Endothelial cell of umbilical vein (primary cell): ENCODE data around the gene CD1D. TPM values are rescaled to one million over a fixed set of nuclear protein-coding genes. Genes with fewer than 3 reads are reported as not detected.
"Not testable (repeated sequence)": the region's sequence is repeated elsewhere in the genome, so short reads cannot be mapped to it uniquely, and the experiment has no call there.

Source experiments
- BruUV-seq: library from RNA; stranded (reverse); fragments of 400-500 nt; replicated peaks from 2 replicates; lab custom pipeline; 2021; lab: Mats Ljungman, UMichigan
- CTCF ChIA-PET: fragments of 300-600, 350-600 bp; sonication (Branson Sonifier 250); formaldehyde crosslinking; loops from one replicate; lab custom pipeline; 2021; ENCODE audit warnings: antibody characterized with exemption, inconsistent platforms; lab: Charles Lee
- POLR2A ChIA-PET: fragments of 300-600, 350-600 bp; sonication (Branson Sonifier 250); formaldehyde crosslinking; loops from one replicate; lab custom pipeline; 2021; ENCODE audit warnings: antibody characterized with exemption, inconsistent platforms; lab: Charles Lee
- DNase-seq: peaks from one replicate; pipeline ENCODE4 v3.0.0-alpha.2; 2011; ENCODE audit warnings: low read depth, low spot score
- FAIRE-seq: peaks from 2 replicates; lab custom pipeline; 2011; peaks lifted over from hg19 to GRCh38; lab: Jason Lieb, UNC
- H2AFZ ChIP-seq: 2 replicates; pipeline ENCODE4 v1.6.0; 2012; ENCODE audit warnings: low read depth, low read length, control low read depth, inconsistent platforms
- H3K27ac ChIP-seq: 2 replicates; pipeline ENCODE4 v1.5.1; 2011; ENCODE audit warnings: low read depth, mild to moderate bottlenecking, control low read depth, low read length, moderate library complexity; ENCODE audit not compliant: insufficient read depth
- H3K27me3 ChIP-seq, 2 experiments: 2 replicates each; pipeline versions ENCODE4 v1.6.0 to v1.6.1; 2011; ENCODE audit warnings: low read length in 2 of 2, mixed read lengths in 1 of 2; ENCODE audit not compliant: control insufficient read depth in 2 of 2, insufficient read depth in 2 of 2
- H3K36me3 ChIP-seq, 2 experiments: 2 replicates in 1 of 2; 3 replicates in 1 of 2; pipeline ENCODE4 v1.5.1; 2011; ENCODE audit warnings: low read length in 2 of 2, mild to moderate bottlenecking in 1 of 2, moderate library complexity in 1 of 2; ENCODE audit not compliant: control insufficient read depth in 2 of 2, insufficient read depth in 2 of 2; ENCODE audit errors: extremely low read depth in 1 of 2
- H3K4me1 ChIP-seq: 3 replicates; pipeline ENCODE4 v1.5.1; 2011; ENCODE audit warnings: mild to moderate bottlenecking, low read length; ENCODE audit not compliant: control insufficient read depth, insufficient read depth; ENCODE audit errors: extremely low read depth
- H3K4me2 ChIP-seq: 2 replicates; pipeline ENCODE4 v1.6.1; 2011; ENCODE audit warnings: low read length, control low read depth, mixed read lengths; ENCODE audit not compliant: insufficient read depth
- H3K4me3 ChIP-seq, 3 experiments: fragments of 200-600 bp in 1 of 3; sonication (generic), shearing (Covaris generic) in 1 of 3; replicated peaks in 1 of 3; 2 replicates each; pipeline ENCODE4 v1.5.1; 2011 to 2016; ENCODE audit warnings: control low read depth in 3 of 3, low read length in 3 of 3, mild to moderate bottlenecking in 2 of 3, inconsistent platforms in 1 of 3, low read depth in 1 of 3, moderate library complexity in 1 of 3; ENCODE audit not compliant: insufficient read depth in 1 of 3
- H3K79me2 ChIP-seq: 2 replicates; pipeline ENCODE4 v1.6.0; 2012; ENCODE audit warnings: low read length, inconsistent platforms; ENCODE audit not compliant: control insufficient read depth, insufficient read depth
- H3K9ac ChIP-seq: replicated peaks from 2 replicates; pipeline ENCODE3; 2011; ENCODE audit warnings: low read length, control low read depth; ENCODE audit not compliant: insufficient read depth; ENCODE audit errors: extremely low read depth
- H3K9me1 ChIP-seq: replicated peaks from 3 replicates; pipeline ENCODE4 v1.6.0; 2011; ENCODE audit warnings: mild to moderate bottlenecking, low read length; ENCODE audit not compliant: control insufficient read depth, insufficient read depth; ENCODE audit errors: extremely low read depth
- H3K9me3 ChIP-seq: replicated peaks from 2 replicates; pipeline ENCODE4 v1.5.1; 2012; ENCODE audit warnings: low read length, inconsistent platforms; ENCODE audit not compliant: control insufficient read depth, insufficient read depth
- H4K20me1 ChIP-seq: replicated peaks from 2 replicates; pipeline ENCODE3; 2011; ENCODE audit warnings: mild to moderate bottlenecking, low read length; ENCODE audit not compliant: control insufficient read depth, insufficient read depth; ENCODE audit errors: extremely low read depth
- EZH2 ChIP-seq: IDR thresholded peaks from 2 replicates; pipeline ENCODE4 v1.6.1; 2012; ENCODE audit warnings: borderline replicate concordance, low read depth, mild to moderate bottlenecking, moderate library complexity, low read length, inconsistent platforms; ENCODE audit not compliant: severe bottlenecking
- MAX ChIP-seq: IDR thresholded peaks from 2 replicates; pipeline ENCODE4 v1.6.1; 2011; ENCODE audit not compliant: insufficient read depth, insufficient read length
- dilution Hi-C: fragments of 300-500 bp; cut with MboI; formaldehyde crosslinking; loops from one replicate; pipeline ENCODE4 v1.15.0; 2019; ENCODE audit warnings: low sequenced_read_pairs; ENCODE audit not compliant: extremely low pct_ligation_motif_present
- intact Hi-C: fragments of 100-400 bp; cut with micrococcal nuclease; formaldehyde crosslinking; loops from one replicate; pipeline ENCODE4 v1.10.0; 2022
- polyA plus RNA-seq, 4 experiments: library from polyadenylated mRNA; depleted of rRNA in 3 of 4; stranded (reverse) in 3 of 4; unstranded in 1 of 4; fragments of >200 nt; gene quantifications; 2 replicates each; pipeline versions ENCODE4 v1.2.1 to v1.2.3, GENCODE V29; 2011 to 2012; ENCODE audit warnings: missing spikeins in 1 of 4
- total RNA-seq: library from RNA; stranded (reverse); gene quantifications from 2 replicates; pipeline ENCODE4 v1.2.3, GENCODE V29; 2021

The CD1D gene
- total and polyA plus RNA-seq, 2 donors (not counting 3 experiments of a cell fraction or from before 2014, with no cell fraction given), result not detected

- DNase-seq (no peak), FAIRE-seq (no peak)
- Histone ChIP-seq H3K79me2 (no peaks in the 10 kb centered on the region), H3K27me3 (peaks cover 3 to 4% of the 10 kb centered on the region in 2 experiments), H3K9me3 (no peaks in the 10 kb centered on the region), H4K20me1 (no peaks in the 10 kb centered on the region), H3K4me1 (no peaks in the 10 kb centered on the region), H3K4me2 (no peak overlapping the region), H2AFZ (no peak overlapping the region), H3K9me1 (no peaks in the 10 kb centered on the region), H3K9ac (no peak overlapping the region), H3K4me3 (no peak overlapping the region), H3K36me3 (no peaks in the 10 kb centered on the region), H3K27ac (no peak overlapping the region)
- POLR2A ChIA-PET, result no interaction called here
- no peak for TF ChIP-seq EZH2
- TF ChIP-seq MAX, result no peak
- dilution Hi-C loops (no loop called here), intact Hi-C loops (no loop called here)
- BruUV-seq, result no TSS peak
- CTCF ChIA-PET, result no interaction called here
Measured at GRCh38 chr1:158169105-158169504, 11.6 kb upstream of the CD1D start.

GRCh38 chr1:158175915-158176314 is 4.8 kb upstream of the CD1D start:
- H4K20me1 ChIP-seq, H3K4me1 ChIP-seq, H3K9me1 ChIP-seq, FAIRE-seq, intact Hi-C loops, H3K4me3 ChIP-seq, H3K79me2 ChIP-seq, H2AFZ ChIP-seq, dilution Hi-C loops, H3K9ac ChIP-seq, H3K4me2 ChIP-seq, H3K36me3 ChIP-seq, POLR2A ChIA-PET, BruUV-seq, H3K9me3 ChIP-seq, H3K27ac ChIP-seq, DNase-seq: not testable (repeated sequence)
- peaks cover 30 to 41% of the 10 kb centered on the region in 2 experiments for H3K27me3 ChIP-seq
- CTCF ChIA-PET, result interaction anchor here (1.3 kb wide), 1 partner anchor 14 kb away, joined by 3 read pairs; no protein-coding TSS in a partner anchor
